AG04449 (cell line): ENCODE measurements around the gene GPHN.

Experiments used
- CTCF ChIA-PET: fragments of 350-600 bp; formaldehyde crosslinking; extraction: SDS; loops from one replicate; lab custom pipeline; 2021; ENCODE audit warnings: antibody characterized with exemption; lab: Yijun Ruan, JAX
- POLR2A ChIA-PET: fragments of 400-600, 350-600 bp; formaldehyde crosslinking; extraction: SDS; loops from one replicate; lab custom pipeline; 2020; ENCODE audit warnings: antibody characterized with exemption, inconsistent platforms; lab: Yijun Ruan, JAX
- DNase-seq: peaks from one replicate; pipeline ENCODE4 v3.0.0-alpha.2; 2010; ENCODE audit warnings: low read depth, low spot score
- H3K4me3 ChIP-seq: 2 replicates; pipeline ENCODE4 v1.5.1; 2011; ENCODE audit warnings: low read depth, mild to moderate bottlenecking, control low read depth, low read length
- CTCF ChIP-seq: IDR thresholded peaks from one replicate; pipeline ENCODE4 v1.5.1; 2011; ENCODE audit warnings: mild to moderate bottlenecking, moderate library complexity, low read length, control low read depth, inconsistent platforms; ENCODE audit not compliant: insufficient read depth; ENCODE audit errors: missing control alignments

The GPHN gene

GRCh38 chr14:67071506-67071905, 563.6 kb downstream of the GPHN start:
- no peak for TF ChIP-seq CTCF
- no peak overlapping the region for H3K4me3 ChIP-seq
- DNase-seq, result no peak
- POLR2A ChIA-PET, result no interaction called here
- CTCF ChIA-PET, result no interaction called here

GRCh38 chr14:67077921-67078320, 570.0 kb downstream of the GPHN start:
- H3K4me3 ChIP-seq, result no peak overlapping the region
- POLR2A ChIA-PET, result no interaction called here
- no peak for TF ChIP-seq CTCF
- no peak for DNase-seq
- CTCF ChIA-PET, result interaction anchor here (1.2 kb wide), 1 partner anchor 453 kb away, joined by 3 read pairs; no protein-coding TSS in a partner anchor

- DNase-seq, result no peak
These were observed 571.9 kb downstream of the GPHN start for GRCh38 chr14:67079846-67080245.

GRCh38 chr14:67108230-67108629, 600.3 kb downstream of the GPHN start:
- CTCF ChIA-PET, result no interaction called here

More at GRCh38 chr14:67079846-67080245, 571.9 kb downstream of the GPHN start:
- ChIA-PET CTCF (no interaction called here), POLR2A (no interaction called here)
- H3K4me3 ChIP-seq, result no peak overlapping the region
- TF ChIP-seq CTCF, result no peak

GRCh38 chr14:67111022-67111421, 603.1 kb downstream of the GPHN start:
- H3K4me3 ChIP-seq, result no peak overlapping the region
- POLR2A ChIA-PET, result no interaction called here
- CTCF ChIA-PET, result no interaction called here
- DNase-seq, result no peak
- TF ChIP-seq CTCF, result no peak

More at GRCh38 chr14:67108230-67108629, 600.3 kb downstream of the GPHN start:
- no peak for TF ChIP-seq CTCF
- no peak for DNase-seq
- POLR2A ChIA-PET, result no interaction called here
- H3K4me3 ChIP-seq, result no peak overlapping the region

- ChIA-PET CTCF (no interaction called here), POLR2A (interaction anchor here (0.6 kb wide), 1 partner anchor 339 kb away, joined by 3 read pairs; no protein-coding TSS in a partner anchor)
- no peak for TF ChIP-seq CTCF
- no peak for DNase-seq
- H3K4me3 ChIP-seq, result no peak overlapping the region
These were observed 604.4 kb downstream of the GPHN start for GRCh38 chr14:67112344-67112743.
